HEK293T (cell line): Measurements from ENCODE around the gene MRPL55.

Experiments used
- CTCF ChIA-PET: fragments of 350-600 bp; formaldehyde crosslinking; extraction: SDS; loops from one replicate; lab custom pipeline; 2021; ENCODE audit warnings: antibody characterized with exemption, inconsistent platforms; lab: Yijun Ruan, JAX
- POLR2A ChIA-PET: fragments of 350-600 bp; formaldehyde crosslinking; extraction: SDS; loops from one replicate; lab custom pipeline; 2020; ENCODE audit warnings: antibody characterized with exemption, inconsistent platforms; lab: Yijun Ruan, JAX
- DNase-seq: peaks from one replicate; pipeline ENCODE4 v3.0.0; 2012; ENCODE audit warnings: mixed read lengths; ENCODE audit errors: extremely low spot score
- ARNT ChIP-seq: fragments of 450-650 bp; IDR thresholded peaks from 2 replicates; pipeline ENCODE4 v1.6.1; 2017; ENCODE audit warnings: mild to moderate bottlenecking
- BHLHE40 ChIP-seq: fragments of 450-650 bp; IDR thresholded peaks from 2 replicates; pipeline ENCODE4 v1.6.1; 2016; ENCODE audit warnings: mild to moderate bottlenecking, moderate library complexity, borderline replicate concordance
- CTBP1 ChIP-seq: fragments of 450-650 bp; IDR thresholded peaks from 2 replicates; pipeline ENCODE4 v1.6.1; 2016; ENCODE audit warnings: borderline replicate concordance
- ELF4 ChIP-seq: fragments of 450-650 bp; IDR thresholded peaks from 2 replicates; pipeline ENCODE4 v1.6.1; 2017; ENCODE audit warnings: antibody characterized with exemption
- FOXA1 ChIP-seq: fragments of 450-650 bp; IDR thresholded peaks from 2 replicates; pipeline ENCODE4 v1.6.1; 2016; ENCODE audit warnings: mild to moderate bottlenecking
- FOXK2 ChIP-seq: fragments of 450-650 bp; IDR thresholded peaks from 2 replicates; pipeline ENCODE4 v1.6.1; 2016; ENCODE audit warnings: mild to moderate bottlenecking
- FOXM1 ChIP-seq: fragments of 450-650 bp; IDR thresholded peaks from 2 replicates; pipeline ENCODE4 v1.6.1; 2017; ENCODE audit warnings: mild to moderate bottlenecking, borderline replicate concordance
- HDGF ChIP-seq: fragments of 450-650 bp; IDR thresholded peaks from 2 replicates; pipeline ENCODE4 v1.6.1; 2017; ENCODE audit warnings: antibody characterized with exemption, borderline replicate concordance
- L3MBTL2 ChIP-seq: fragments of 450-650 bp; conservative IDR thresholded peaks from 2 replicates; pipeline ENCODE4 v1.6.1; 2016; ENCODE audit warnings: mild to moderate bottlenecking
- LEF1 ChIP-seq: fragments of 450-650 bp; IDR thresholded peaks from 2 replicates; pipeline ENCODE4 v1.6.1; 2017; ENCODE audit warnings: mild to moderate bottlenecking, borderline replicate concordance
- NFRKB ChIP-seq: fragments of 450-650 bp; IDR thresholded peaks from 2 replicates; pipeline ENCODE4 v1.6.1; 2016; ENCODE audit warnings: mild to moderate bottlenecking, moderate library complexity
- SP1 ChIP-seq: fragments of 450-650 bp; IDR thresholded peaks from 2 replicates; pipeline ENCODE4 v1.6.1; 2017
- SUZ12 ChIP-seq: fragments of 450-650 bp; IDR thresholded peaks from 2 replicates; pipeline ENCODE4 v1.6.1; 2016; ENCODE audit warnings: mild to moderate bottlenecking
- TARDBP ChIP-seq: fragments of 450-650 bp; IDR thresholded peaks from 2 replicates; pipeline ENCODE4 v1.6.1; 2016
- ZNF384 ChIP-seq: fragments of 450-650 bp; IDR thresholded peaks from 2 replicates; pipeline ENCODE4 v1.6.1; 2016
- TF ChIP-seq, protein P1 (sequence below): fragments of 450-650 bp; IDR thresholded peaks from 2 replicates; pipeline ENCODE4 v1.6.1; 2016

The MRPL55 gene

DNA sequence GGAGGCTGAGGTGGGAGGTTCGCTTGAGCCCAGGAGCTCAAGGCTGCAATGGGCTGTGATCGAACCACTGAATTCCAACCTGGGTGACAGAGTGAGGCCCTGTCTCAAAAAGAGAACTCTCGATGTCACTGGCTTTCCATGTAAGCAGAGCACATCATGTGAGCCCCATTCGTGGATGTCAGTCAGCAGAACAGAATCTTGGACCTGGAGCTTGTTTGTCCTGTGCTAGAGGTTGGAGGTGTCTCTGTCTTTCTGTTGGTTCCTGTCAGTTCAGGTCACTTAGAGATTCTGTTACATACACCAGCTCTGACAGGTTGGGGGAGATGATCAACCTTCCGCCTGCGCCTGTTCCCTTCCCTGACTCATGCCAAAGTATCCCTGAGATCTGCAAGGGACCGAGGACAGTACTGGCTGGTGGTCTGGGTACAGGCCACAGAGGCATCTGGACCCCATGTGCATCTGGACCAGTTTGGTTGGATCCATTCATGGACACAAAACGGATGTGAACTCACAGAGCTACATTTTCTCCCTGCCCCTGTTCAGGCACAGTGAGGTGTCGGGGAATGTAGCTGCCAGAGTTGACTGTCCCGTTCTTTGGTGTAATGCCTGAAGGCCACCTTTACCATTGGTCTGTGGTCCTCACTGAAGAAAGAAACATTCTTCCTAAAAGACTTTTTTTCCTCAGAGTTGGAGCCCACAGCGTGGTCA is 16.6 kb downstream of the MRPL55 start:
- CTCF ChIA-PET = no interaction called here
- POLR2A ChIA-PET = interaction anchor here (1.0 to 1.2 kb wide), 2 partner anchors 9 to 10 kb away, joined by 4 to 5 read pairs; partner anchors contain the start of gene ARF1
- no peak for DNase-seq
- TF ChIP-seq TARDBP = no peak

DNA sequence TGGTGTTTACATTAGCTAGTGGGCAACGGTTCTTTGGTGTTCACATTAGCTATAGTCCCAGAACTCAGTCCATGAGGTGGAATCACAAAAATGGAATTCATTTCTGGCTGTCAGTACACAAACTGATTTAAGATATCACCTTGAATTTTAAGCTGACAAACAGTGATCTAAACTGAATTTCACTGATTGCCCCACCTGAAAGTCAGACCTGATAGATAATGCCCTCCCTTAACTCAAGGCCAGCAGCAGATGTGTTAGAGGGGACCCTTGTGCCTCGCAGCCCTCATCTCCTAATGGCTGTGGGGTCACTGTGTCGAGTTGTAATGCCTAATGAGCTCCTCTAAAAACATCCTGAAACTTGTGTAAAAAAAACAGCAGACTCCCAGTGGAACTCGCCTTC is 18.0 kb downstream of the MRPL55 start:
- ChIA-PET POLR2A (interaction anchor here (1.1 to 1.2 kb wide), 2 partner anchors 9 kb away, joined by 3 to 6 read pairs; partner anchors contain the start of gene ARF1), CTCF (no interaction called here)
- DNase-seq = no peak
- no peak for TF ChIP-seq FOXM1
- no peak for TF ChIP-seq TARDBP
- TF ChIP-seq LEF1 = no peak
- TF ChIP-seq, protein P1, sequence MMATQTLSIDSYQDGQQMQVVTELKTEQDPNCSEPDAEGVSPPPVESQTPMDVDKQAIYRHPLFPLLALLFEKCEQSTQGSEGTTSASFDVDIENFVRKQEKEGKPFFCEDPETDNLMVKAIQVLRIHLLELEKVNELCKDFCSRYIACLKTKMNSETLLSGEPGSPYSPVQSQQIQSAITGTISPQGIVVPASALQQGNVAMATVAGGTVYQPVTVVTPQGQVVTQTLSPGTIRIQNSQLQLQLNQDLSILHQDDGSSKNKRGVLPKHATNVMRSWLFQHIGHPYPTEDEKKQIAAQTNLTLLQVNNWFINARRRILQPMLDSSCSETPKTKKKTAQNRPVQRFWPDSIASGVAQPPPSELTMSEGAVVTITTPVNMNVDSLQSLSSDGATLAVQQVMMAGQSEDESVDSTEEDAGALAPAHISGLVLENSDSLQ = no peak
- no peak; the same call in 1 of the 2 replicates for TF ChIP-seq NFRKB
- TF ChIP-seq CTBP1 = no peak
- TF ChIP-seq ZNF384 = no peak
- no peak for TF ChIP-seq BHLHE40
- no peak for TF ChIP-seq HDGF
- no peak for TF ChIP-seq SP1
- no peak for TF ChIP-seq FOXA1
- no peak for TF ChIP-seq SUZ12
- TF ChIP-seq L3MBTL2 = no peak
- no peak for TF ChIP-seq ELF4
- no peak for TF ChIP-seq ARNT
- no peak for TF ChIP-seq FOXK2

DNA sequence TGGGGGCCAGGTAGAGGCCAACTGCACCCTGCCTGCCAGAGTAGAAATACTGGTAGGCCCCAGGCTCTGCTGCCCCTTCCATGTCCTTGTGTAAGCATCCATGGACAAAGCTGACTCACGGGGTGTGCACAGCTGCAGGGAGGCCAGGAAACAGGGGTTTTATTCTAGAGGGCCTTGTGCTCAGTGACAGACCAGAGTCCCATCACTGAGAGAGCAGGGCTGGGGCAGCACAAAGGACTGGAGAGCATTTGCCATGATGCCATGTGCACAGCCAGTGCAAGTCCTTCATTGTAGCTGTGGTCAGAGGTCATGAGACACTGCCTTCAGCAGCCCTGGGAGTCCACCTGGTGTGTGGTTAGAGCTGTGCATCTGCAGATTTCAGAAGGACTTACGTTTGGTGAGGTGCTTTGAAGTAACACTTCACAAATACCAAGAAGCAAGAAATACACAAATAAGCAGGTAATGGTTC is 18.5 kb downstream of the MRPL55 start:
- no peak for DNase-seq
- ChIA-PET POLR2A (interaction anchor here (1.1 to 1.4 kb wide), 3 partner anchors 8 to 14 kb away, joined by 3 to 6 read pairs (median 3); partner anchors contain the start of gene ARF1), CTCF (no interaction called here)
- no peak for TF ChIP-seq ELF4
- TF ChIP-seq FOXA1 = no peak
- TF ChIP-seq, protein P1 = no peak
- no peak for TF ChIP-seq NFRKB
- TF ChIP-seq SP1 = no peak

DNA sequence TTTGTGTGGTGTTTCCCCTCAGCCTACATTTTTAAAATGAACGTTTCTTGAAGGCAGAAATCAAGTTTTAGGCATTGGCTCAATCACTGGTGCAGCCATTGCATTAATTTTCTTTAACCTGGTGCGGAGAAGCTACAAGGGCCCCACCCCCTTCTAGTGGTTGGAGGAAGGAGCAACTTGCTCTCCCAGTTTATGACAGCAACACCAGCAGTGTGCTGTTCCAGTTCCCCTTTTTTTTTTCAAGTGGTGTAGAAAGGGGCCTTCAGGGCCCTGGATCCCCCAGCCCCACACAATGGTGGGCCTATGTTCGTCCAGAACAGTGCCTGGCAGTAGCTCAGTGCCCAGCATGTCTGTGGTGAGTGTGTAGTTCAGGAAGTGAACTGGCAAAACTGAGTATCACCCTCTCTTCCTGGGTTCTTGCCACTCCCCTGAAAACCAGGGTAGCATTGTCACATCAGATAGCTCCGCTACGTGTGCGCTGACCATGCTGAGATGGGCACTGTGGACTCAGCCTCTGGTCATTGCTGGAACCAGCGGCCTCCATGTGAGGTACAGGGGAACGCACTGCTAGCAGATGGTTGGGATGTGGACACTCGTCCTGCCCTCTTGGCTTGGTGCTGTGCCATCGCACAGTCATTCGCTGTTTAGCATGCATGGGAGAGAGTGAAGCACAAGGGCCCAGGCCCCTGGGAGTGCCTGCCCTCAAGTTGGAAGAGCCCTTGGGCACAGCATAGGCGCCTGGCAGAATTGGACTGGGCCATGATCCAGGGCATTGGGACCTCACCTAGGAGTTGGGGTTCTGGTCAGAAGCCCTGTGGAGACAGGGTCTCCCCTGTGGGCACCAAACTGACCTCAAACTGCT is 19.3 kb downstream of the MRPL55 start:
- CTCF ChIA-PET = no interaction called here
- no peak for DNase-seq
- TF ChIP-seq FOXK2 = no peak
- no peak for TF ChIP-seq FOXM1
- no peak for TF ChIP-seq NFRKB
- TF ChIP-seq SUZ12 = no peak
- TF ChIP-seq, protein P1 = no peak
- TF ChIP-seq FOXA1 = no peak
- TF ChIP-seq HDGF = no peak
- no peak for TF ChIP-seq ELF4
- POLR2A ChIA-PET = interaction anchor here (0.7 to 1.4 kb wide), 2 partner anchors 9 to 13 kb away, joined by 3 read pairs; no protein-coding TSS in a partner anchor

DNA sequence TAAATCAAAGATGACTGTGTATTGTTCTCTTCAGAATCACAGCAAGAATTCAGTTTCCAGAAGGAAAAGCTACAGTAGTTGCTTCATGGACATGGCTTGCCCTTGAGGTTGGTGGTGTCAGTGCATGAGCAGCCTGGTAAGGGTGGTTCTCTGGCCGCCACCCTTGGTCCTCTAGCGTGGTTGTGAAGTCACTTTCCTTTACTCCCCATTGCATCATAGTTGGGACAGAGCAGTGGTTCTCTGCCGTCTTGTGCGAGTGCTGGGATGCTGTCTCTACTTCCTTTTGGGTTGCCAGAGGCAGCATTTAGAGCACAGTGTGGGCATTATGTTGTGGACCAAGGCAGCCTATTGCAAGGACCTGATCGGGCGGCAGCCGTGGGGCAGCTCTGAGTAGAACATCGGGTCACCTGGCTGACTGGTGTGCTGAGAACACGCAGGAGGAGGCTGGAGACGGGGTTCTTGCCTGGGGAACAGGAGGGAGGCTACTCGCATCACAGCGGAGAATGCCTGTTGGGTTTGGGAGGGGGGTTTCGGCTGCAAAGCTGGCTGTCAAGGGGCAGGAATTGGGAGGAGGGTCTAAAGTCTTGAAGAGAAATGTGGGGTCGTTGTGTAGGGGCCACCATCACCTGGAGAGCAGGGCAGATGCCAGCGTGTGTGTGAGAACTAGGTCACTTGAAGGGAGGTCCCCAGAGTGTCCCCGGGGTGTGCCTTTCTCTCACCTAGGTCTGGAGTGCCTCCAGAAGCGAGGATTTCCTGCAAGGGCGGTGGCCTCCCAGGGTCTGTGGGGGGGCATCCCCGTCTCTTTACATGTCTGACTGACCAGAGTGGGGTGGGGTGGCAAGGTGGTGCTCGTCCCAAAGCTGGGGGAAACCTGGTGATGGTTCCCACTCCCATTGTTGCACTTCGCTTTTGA is 20.3 kb downstream of the MRPL55 start:
- POLR2A ChIA-PET = interaction anchor here (0.7 kb wide), 1 partner anchor 9 kb away, joined by 3 read pairs; no protein-coding TSS in a partner anchor
- TF ChIP-seq LEF1 (no peak), TARDBP (no peak), FOXK2 (no peak), FOXM1 (no peak), CTBP1 (no peak)
- TF ChIP-seq, protein P1 = no peak

More for the DNA sequence above, 20.3 kb downstream of the MRPL55 start:
- CTCF ChIA-PET = no interaction called here
- no peak for DNase-seq
